ENCODE measurements around the gene GPC3. TPM values are rescaled to one million over a fixed set of nuclear protein-coding genes. Genes with fewer than 3 reads are reported as not detected.

The GPC3 gene
- total RNA-seq, 1 donor from 2014 or later: 0.26 TPM

GRCh38 chrX:133923113-133923512 lies 62.3 kb downstream of the GPC3 start:
- H3K4me3 ChIP-seq (ENCODE audit: low read depth, low read length): no peak overlapping the region
- TF ChIP-seq, protein P1, sequence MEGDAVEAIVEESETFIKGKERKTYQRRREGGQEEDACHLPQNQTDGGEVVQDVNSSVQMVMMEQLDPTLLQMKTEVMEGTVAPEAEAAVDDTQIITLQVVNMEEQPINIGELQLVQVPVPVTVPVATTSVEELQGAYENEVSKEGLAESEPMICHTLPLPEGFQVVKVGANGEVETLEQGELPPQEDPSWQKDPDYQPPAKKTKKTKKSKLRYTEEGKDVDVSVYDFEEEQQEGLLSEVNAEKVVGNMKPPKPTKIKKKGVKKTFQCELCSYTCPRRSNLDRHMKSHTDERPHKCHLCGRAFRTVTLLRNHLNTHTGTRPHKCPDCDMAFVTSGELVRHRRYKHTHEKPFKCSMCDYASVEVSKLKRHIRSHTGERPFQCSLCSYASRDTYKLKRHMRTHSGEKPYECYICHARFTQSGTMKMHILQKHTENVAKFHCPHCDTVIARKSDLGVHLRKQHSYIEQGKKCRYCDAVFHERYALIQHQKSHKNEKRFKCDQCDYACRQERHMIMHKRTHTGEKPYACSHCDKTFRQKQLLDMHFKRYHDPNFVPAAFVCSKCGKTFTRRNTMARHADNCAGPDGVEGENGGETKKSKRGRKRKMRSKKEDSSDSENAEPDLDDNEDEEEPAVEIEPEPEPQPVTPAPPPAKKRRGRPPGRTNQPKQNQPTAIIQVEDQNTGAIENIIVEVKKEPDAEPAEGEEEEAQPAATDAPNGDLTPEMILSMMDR (IDR thresholded peaks at IDR 0.05; ENCODE audit: insufficient read depth, low read length, severe bottlenecking): no peak
- FAIRE-seq: no peak
- H3K36me3 ChIP-seq (ENCODE audit: control insufficient read depth, insufficient read depth, low read length): no peaks in the 10 kb centered on the region
- H3K27me3 ChIP-seq (ENCODE audit: control insufficient read depth, insufficient read depth, low read length): no peaks in the 10 kb centered on the region
- DNase-seq (ENCODE audit: low read depth): no peak

DNA sequence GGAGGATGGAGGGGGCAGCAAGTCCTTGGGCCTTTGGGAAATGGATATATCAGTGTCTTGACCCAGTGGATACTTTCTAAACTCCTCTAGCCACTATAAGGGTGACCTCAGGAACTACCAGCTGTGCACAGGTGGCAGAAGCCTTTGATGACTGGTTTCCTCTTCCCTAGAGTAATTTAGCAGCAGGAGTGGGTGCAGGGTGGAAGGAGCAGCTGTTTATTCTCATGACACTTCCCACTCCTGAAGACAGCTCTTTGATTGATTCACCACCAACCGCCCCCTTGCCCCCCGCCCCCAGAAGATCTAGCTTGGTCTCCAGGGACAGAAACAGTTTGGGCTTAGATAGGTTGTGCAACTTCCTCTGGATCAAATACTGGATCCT lies 63.0 kb downstream of the GPC3 start:
- FAIRE-seq (no peak), DNase-seq (ENCODE audit: low read depth) (no peak)
- Histone ChIP-seq H3K4me3 (ENCODE audit: low read depth, low read length) (no peak overlapping the region), H3K36me3 (ENCODE audit: control insufficient read depth, insufficient read depth, low read length) (no peaks in the 10 kb centered on the region), H3K27me3 (ENCODE audit: control insufficient read depth, insufficient read depth, low read length) (no peaks in the 10 kb centered on the region)
- TF ChIP-seq, protein P1 (IDR thresholded peaks at IDR 0.05; ENCODE audit: insufficient read depth, low read length, severe bottlenecking): no peak

DNA sequence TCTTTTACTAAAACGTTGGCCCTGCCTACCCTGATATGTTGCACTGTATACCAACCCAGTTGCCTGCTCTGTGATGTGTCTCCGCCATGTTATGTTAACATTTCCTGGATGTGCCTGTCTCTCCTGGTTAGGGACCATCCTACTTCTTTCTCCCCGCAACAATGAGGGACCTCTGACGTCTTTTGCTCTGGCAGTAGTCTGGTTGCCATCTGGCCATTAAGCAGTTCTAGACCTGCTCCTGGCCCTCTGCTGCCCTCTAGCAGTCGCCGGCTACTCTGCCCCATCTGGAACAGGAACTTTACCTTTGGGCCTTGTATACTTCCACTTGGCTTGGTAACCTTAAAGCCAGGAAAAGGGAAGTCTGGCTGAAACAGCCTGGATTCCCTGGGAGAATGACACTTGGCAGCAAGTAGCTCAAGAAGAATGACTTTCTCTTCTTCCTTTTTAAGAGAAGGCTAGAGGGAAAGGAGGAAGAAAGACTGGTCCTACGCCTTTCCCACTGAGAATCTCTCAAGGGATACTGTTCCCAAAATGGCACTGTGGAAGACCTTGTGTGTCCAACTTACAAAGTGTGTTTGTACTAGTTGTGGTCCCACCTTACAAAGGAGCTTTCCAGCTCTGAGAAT lies 63.5 kb downstream of the GPC3 start:
- no peaks in the 10 kb centered on the region for H3K27me3 ChIP-seq (ENCODE audit: control insufficient read depth, insufficient read depth, low read length)
- H3K36me3 ChIP-seq (ENCODE audit: control insufficient read depth, insufficient read depth, low read length): no peaks in the 10 kb centered on the region
- no peak overlapping the region for H3K4me3 ChIP-seq (ENCODE audit: low read depth, low read length)
- DNase-seq (ENCODE audit: low read depth) (peak; percentile 18), FAIRE-seq (peak; percentile 52)
- TF ChIP-seq, protein P1 (IDR thresholded peaks at IDR 0.05; ENCODE audit: insufficient read depth, low read length, severe bottlenecking): peak; percentile 74

DNA sequence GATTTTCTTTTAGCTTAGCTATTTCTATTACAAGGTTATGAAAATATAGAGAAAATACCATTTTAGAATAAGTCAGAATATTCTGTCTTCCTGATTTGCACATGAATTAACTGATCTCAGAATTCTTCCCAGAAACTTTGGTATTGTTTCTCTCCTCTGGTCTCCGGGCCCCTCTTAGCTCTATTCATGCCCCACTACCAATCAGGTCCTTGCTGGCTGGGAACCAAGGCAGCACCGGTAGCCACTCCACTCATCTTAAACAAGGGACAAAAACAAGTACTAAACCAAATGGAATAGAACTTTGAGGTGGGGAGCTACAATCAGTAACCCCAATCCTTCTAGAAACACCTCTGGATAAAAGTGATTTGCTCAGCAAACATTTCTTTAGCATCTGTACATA lies 64.3 kb downstream of the GPC3 start:
- Histone ChIP-seq H3K36me3 (ENCODE audit: control insufficient read depth, insufficient read depth, low read length) (no peaks in the 10 kb centered on the region), H3K27me3 (ENCODE audit: control insufficient read depth, insufficient read depth, low read length) (no peaks in the 10 kb centered on the region)
- TF ChIP-seq, protein P1 (IDR thresholded peaks at IDR 0.05; ENCODE audit: insufficient read depth, low read length, severe bottlenecking): no peak

DNA sequence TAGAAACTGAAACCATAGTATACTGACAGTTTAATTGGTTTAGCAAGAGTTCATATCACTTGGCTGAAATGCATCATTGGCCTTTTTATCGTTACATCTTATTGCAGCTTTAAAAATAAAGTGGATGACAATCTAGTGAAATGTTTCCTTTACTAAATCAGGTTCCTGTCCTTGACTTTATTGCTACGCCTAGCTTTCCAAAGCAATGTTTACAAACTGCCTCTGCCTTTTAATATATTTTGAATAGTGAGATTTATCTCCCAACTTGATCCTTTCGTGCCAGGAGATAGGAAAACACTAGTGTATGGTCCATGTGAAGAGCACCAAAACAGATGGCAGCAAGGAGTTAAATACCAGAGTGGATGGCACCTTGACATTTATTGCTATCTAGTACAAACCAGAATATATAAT lies 67.0 kb downstream of the GPC3 start:
- TF ChIP-seq, protein P1 (IDR thresholded peaks at IDR 0.05; ENCODE audit: insufficient read depth, low read length, severe bottlenecking): no peak

More for the DNA sequence above, 64.3 kb downstream of the GPC3 start:
- DNase-seq (ENCODE audit: low read depth) (no peak), FAIRE-seq (no peak)
- H3K4me3 ChIP-seq (ENCODE audit: low read depth, low read length): no peak overlapping the region

More for the DNA sequence above, 67.0 kb downstream of the GPC3 start:
- Histone ChIP-seq H3K36me3 (ENCODE audit: control insufficient read depth, insufficient read depth, low read length) (no peaks in the 10 kb centered on the region), H3K4me3 (ENCODE audit: low read depth, low read length) (no peak overlapping the region), H3K27me3 (ENCODE audit: control insufficient read depth, insufficient read depth, low read length) (no peaks in the 10 kb centered on the region)
- DNase-seq (ENCODE audit: low read depth) (no peak), FAIRE-seq (no peak)

All from bronchial epithelial cell (primary cell).